Uterus (tissue), 4 donors: Measurements from ENCODE around the gene TNFSF12. TPM values are rescaled to one million over a fixed set of nuclear protein-coding genes. Genes with fewer than 3 reads are reported as not detected.

Experiments
- DNase-seq, 2 donors: peaks; one replicate each; pipeline ENCODE4 v3.0.0-alpha.2; 2019 to 2020
- H3K27ac ChIP-seq, 2 donors: fragments of 200-600 bp; sonication (generic); 1 replicate in 1 of 2; 2 replicates in 1 of 2; pipeline ENCODE4 v1.5.1; 2016 to 2018
- H3K27me3 ChIP-seq, 2 donors: fragments of 200-600 bp; sonication (generic); one replicate each; pipeline ENCODE4 v1.5.1; 2018 to 2019; ENCODE audit warnings: control low read depth in 1 of 2
- H3K36me3 ChIP-seq, 2 donors: fragments of 200-600 bp; sonication (generic); one replicate each; pipeline ENCODE4 v1.5.1; 2019; ENCODE audit warnings: control low read depth in 1 of 2
- H3K4me1 ChIP-seq, 2 donors: fragments of 200-600 bp; sonication (generic); one replicate each; pipeline ENCODE4 v1.5.1; 2018 to 2019; ENCODE audit warnings: control low read depth in 1 of 2
- H3K4me3 ChIP-seq, 2 donors: fragments of 200-600 bp; sonication (generic); 1 replicate in 1 of 2; 2 replicates in 1 of 2; pipeline ENCODE4 v1.5.1; 2018 to 2019; ENCODE audit warnings: mild to moderate bottlenecking in 1 of 2
- H3K9me3 ChIP-seq, 2 donors: fragments of 200-600 bp; sonication (generic); one replicate each; pipeline ENCODE4 v1.5.1; 2019; ENCODE audit warnings: control low read depth in 1 of 2
- POLR2A ChIP-seq, 2 donors: fragments of 450-650 bp; IDR thresholded peaks; one replicate each; pipeline ENCODE4 v1.6.1; 2016; ENCODE audit warnings: antibody characterized with exemption in 2 of 2, mild to moderate bottlenecking in 1 of 2, moderate library complexity in 1 of 2
- intact Hi-C: fragments of 100-400 bp; cut with DNase I; formaldehyde crosslinking; loops from one replicate; pipeline ENCODE4 v1.15.1; 2023; ENCODE audit warnings: low total_unique reads
- total RNA-seq, 4 donors: library from RNA; depleted of rRNA in 3 of 4; stranded (reverse); fragments of >200 nt in 3 of 4; gene quantifications; one replicate each; pipeline versions ENCODE4 v1.1.0 to v1.2.4, GENCODE V29; 2014 to 2023
- TF ChIP-seq, protein P1 (sequence below), 4 experiments: fragments of 200-600 bp in 2 of 4; fragments of 450-650 bp in 2 of 4; sonication (generic) in 2 of 4; IDR thresholded peaks; one replicate each; pipeline ENCODE4 v1.5.1; 2016 to 2019; ENCODE audit warnings: antibody characterized with exemption in 4 of 4, mild to moderate bottlenecking in 2 of 4, moderate library complexity in 1 of 4
- donor health status: DM: yes; HTN: yes; CAD: no.

The TNFSF12 gene
- total RNA-seq, 4 donors from 2014 or later = 15.3 to 63.1 (median 33.7) TPM

DNA sequence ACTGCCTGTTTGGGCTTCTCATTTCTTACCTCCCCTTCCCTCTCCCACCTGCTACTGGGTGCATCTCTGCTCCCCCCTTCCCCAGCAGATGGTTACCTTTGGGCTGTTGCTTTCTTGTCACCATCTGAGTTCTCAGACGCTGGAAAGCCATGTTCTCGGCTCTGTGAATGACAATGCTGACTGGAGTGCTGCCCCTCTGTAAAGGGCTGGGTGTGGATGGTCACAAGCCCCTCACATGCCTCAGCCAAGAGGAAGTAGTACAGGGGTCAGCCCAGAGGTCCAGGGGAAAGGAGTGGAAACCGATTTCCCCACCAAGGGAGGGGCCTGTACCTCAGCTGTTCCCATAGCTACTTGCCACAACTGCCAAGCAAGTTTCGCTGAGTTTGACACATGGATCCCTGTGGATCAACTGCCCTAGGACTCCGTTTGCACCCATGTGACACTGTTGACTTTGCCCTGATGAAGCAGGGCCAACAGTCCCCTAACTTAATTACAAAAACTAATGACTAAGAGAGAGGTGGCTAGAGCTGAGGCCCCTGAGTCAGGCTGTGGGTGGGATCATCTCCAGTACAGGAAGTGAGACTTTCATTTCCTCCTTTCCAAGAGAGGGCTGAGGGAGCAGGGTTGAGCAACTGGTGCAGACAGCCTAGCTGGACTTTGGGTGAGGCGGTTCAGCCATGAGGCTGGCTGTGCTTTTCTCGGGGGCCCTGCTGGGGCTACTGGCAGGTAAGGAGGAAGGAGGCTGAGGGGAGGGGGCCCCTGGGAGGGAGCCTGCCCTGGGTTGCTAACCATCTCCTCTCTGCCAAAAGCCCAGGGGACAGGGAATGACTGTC, 30.4 kb downstream of the TNFSF12 start, which contains the start of gene CD68:
Gene CD68 (plus strand): TSS at position 638 of the 833 bp plus-strand sequence. CDS start 40 bp downstream, at position 678.
- Histone ChIP-seq H3K27me3 (no peaks in the 10 kb centered on the region), H3K4me3 (no peak within 1 kb of the TSS), H3K27ac (peak within 1 kb of the TSS; percentile 76), H3K9me3 (no peaks in the 10 kb centered on the region), H3K4me1 (peaks cover 7 to 8% of the 10 kb centered on the region in 2 donors), H3K36me3 (no peaks in the 10 kb centered on the region)
- DNase-seq = peak; percentile 54 to 74
- TF ChIP-seq, protein P1, sequence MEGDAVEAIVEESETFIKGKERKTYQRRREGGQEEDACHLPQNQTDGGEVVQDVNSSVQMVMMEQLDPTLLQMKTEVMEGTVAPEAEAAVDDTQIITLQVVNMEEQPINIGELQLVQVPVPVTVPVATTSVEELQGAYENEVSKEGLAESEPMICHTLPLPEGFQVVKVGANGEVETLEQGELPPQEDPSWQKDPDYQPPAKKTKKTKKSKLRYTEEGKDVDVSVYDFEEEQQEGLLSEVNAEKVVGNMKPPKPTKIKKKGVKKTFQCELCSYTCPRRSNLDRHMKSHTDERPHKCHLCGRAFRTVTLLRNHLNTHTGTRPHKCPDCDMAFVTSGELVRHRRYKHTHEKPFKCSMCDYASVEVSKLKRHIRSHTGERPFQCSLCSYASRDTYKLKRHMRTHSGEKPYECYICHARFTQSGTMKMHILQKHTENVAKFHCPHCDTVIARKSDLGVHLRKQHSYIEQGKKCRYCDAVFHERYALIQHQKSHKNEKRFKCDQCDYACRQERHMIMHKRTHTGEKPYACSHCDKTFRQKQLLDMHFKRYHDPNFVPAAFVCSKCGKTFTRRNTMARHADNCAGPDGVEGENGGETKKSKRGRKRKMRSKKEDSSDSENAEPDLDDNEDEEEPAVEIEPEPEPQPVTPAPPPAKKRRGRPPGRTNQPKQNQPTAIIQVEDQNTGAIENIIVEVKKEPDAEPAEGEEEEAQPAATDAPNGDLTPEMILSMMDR (IDR thresholded peaks at IDR 0.05) = no peak
- TF ChIP-seq POLR2A (IDR thresholded peaks at IDR 0.05) = peak in 1 of 2 donors; percentile 30
- intact Hi-C loops = no loop called here

DNA sequence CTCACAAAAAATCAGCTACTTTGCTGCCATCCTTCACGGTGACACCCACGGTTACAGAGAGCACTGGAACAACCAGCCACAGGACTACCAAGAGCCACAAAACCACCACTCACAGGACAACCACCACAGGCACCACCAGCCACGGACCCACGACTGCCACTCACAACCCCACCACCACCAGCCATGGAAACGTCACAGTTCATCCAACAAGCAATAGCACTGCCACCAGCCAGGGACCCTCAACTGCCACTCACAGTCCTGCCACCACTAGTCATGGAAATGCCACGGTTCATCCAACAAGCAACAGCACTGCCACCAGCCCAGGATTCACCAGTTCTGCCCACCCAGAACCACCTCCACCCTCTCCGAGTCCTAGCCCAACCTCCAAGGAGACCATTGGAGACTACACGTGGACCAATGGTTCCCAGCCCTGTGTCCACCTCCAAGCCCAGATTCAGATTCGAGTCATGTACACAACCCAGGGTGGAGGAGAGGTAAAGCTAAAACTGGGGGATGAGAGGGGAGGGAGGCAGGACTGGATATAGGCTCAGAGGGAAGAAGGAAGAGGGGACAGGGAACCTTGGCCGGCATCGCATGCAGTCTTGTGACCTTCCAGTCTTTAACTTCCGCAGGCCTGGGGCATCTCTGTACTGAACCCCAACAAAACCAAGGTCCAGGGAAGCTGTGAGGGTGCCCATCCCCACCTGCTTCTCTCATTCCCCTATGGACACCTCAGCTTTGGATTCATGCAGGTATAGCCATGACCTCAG, 31.2 kb downstream of the TNFSF12 start:
- intact Hi-C loops = loop anchor here (10.0 kb wide), 1 partner anchor 225 kb away; the partner anchor contains the start of genes KCTD11 and TMEM95
- TF ChIP-seq, protein P1 (IDR thresholded peaks at IDR 0.05) = no peak
- TF ChIP-seq POLR2A (IDR thresholded peaks at IDR 0.05) = no peak
- DNase-seq = no peak
- Histone ChIP-seq H3K36me3 (no peaks in the 10 kb centered on the region), H3K27ac (peak overlapping the region; percentile 76), H3K4me1 (peaks cover 7% of the 10 kb centered on the region in 2 donors), H3K9me3 (no peaks in the 10 kb centered on the region), H3K27me3 (no peaks in the 10 kb centered on the region), H3K4me3 (no peak overlapping the region)

DNA sequence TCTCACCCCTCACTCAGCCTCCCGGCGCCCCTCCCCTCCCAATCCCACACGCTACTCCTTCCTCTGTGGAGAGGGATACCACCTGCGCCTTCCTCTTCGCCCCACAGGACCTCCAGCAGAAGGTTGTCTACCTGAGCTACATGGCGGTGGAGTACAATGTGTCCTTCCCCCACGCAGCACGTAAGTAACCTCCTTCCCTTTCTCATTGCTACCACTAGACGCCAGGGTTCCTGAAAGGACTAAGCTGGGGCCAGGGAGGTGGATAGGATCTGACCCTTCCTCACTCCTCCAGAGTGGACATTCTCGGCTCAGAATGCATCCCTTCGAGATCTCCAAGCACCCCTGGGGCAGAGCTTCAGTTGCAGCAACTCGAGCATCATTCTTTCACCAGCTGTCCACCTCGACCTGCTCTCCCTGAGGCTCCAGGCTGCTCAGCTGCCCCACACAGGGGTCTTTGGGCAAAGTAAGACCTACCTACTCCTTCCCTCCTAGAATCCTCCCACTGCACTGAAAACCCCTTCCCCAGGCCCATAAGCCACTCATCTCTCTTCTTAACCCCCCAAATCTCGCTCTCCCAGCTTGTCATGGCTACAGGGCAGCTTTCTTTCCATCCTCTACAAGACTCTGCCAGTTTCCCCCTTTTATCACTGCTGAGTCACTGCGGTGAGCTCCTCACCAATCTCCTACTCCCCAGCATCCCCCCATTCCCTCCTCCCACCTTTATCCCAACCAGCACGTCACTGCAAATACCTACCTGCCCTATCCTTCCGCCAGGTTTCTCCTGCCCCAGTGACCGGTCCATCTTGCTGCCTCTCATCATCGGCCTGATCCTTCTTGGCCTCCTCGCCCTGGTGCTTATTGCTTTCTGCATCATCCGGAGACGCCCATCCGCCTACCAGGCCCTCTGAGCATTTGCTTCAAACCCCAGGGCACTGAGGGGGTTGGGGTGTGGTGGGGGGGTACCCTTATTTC, 32.0 kb downstream of the TNFSF12 start:
- Histone ChIP-seq H3K9me3 (no peaks in the 10 kb centered on the region), H3K4me1 (peaks cover 7% of the 10 kb centered on the region in 2 donors), H3K4me3 (no peak overlapping the region), H3K27me3 (no peaks in the 10 kb centered on the region), H3K36me3 (no peaks in the 10 kb centered on the region), H3K27ac (peak overlapping the region; percentile 76 to 96)
- intact Hi-C loops = loop anchor here (10.0 kb wide), 1 partner anchor 226 kb away; the partner anchor contains the start of genes KCTD11 and TMEM95
- no peak for TF ChIP-seq POLR2A (IDR thresholded peaks at IDR 0.05)
- TF ChIP-seq, protein P1 (IDR thresholded peaks at IDR 0.05) = no peak
- DNase-seq = no peak

DNA sequence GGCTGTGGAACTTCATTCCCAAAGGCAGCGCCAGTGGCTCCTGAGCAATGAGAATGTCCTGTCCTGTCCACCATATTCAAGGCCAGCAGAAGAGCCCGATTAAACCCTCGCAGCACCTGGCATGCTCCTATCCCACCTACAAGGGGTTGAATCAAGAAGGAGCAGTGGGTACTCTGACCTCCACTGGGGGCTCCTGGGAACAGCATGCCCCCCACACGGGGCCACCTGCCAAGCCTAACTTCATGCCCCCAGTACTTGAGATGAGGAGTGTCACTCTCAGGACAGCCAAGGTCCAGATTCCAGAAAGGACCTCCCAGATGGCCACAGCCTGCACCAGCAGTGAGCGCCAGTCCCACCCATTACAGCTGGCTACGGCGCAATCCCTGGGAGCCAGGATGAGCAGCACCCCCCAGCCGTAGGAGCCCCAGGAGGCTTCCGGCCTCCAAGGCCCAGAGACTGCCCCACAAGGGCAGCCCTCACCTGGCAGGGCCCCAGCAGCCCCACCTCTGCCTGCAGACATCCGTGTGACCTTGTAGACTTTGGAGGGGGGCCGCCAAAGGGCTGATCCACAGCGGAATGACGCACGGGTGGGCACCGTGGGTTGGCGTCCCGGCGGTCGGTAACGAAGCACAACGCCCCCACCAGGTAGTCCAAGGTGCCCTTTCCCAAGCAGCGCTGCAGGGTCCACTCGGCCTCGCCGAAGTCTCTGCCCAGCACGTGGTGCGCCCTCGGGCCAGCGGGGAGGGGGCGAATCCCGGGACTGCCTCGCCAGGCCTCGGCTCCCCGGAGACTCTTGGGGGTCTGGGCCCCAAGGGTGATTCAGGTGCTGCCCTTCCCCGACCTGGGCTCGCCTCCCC, 33.8 kb downstream of the TNFSF12 start:
- Histone ChIP-seq H3K36me3 (no peaks in the 10 kb centered on the region), H3K9me3 (no peaks in the 10 kb centered on the region), H3K27ac (peak overlapping the region; percentile 96), H3K4me1 (peaks cover 7% of the 10 kb centered on the region in 2 donors), H3K27me3 (no peaks in the 10 kb centered on the region), H3K4me3 (peak overlapping the region; percentile 64 to 66)
- peak in 1 of 2 donors; percentile 49 for DNase-seq
- TF ChIP-seq, protein P1 (IDR thresholded peaks at IDR 0.05) = no peak
- no peak for TF ChIP-seq POLR2A (IDR thresholded peaks at IDR 0.05)
- intact Hi-C loops = loop anchor here (10.0 kb wide), 1 partner anchor 228 kb away; the partner anchor contains the start of genes KCTD11 and TMEM95
